ENCODE data around the gene PHF1. TPM values are rescaled to one million over a fixed set of nuclear protein-coding genes. Genes with fewer than 3 reads are reported as not detected.

PHF1 gene
- total and polyA plus RNA-seq, 2 experiments from 2014 or later = 34.5 to 116 TPM

- TF ChIP-seq, protein P1, sequence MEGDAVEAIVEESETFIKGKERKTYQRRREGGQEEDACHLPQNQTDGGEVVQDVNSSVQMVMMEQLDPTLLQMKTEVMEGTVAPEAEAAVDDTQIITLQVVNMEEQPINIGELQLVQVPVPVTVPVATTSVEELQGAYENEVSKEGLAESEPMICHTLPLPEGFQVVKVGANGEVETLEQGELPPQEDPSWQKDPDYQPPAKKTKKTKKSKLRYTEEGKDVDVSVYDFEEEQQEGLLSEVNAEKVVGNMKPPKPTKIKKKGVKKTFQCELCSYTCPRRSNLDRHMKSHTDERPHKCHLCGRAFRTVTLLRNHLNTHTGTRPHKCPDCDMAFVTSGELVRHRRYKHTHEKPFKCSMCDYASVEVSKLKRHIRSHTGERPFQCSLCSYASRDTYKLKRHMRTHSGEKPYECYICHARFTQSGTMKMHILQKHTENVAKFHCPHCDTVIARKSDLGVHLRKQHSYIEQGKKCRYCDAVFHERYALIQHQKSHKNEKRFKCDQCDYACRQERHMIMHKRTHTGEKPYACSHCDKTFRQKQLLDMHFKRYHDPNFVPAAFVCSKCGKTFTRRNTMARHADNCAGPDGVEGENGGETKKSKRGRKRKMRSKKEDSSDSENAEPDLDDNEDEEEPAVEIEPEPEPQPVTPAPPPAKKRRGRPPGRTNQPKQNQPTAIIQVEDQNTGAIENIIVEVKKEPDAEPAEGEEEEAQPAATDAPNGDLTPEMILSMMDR (IDR thresholded peaks at IDR 0.05; ENCODE audit: low read depth, low read length) = no peak
- H3K9me3 ChIP-seq (ENCODE audit: low read depth) = no peaks in the 10 kb centered on the region
- H3K36me3 ChIP-seq = peaks cover 15% of the 10 kb centered on the region
- peak; percentile 57 to 83 for DNase-seq (ENCODE audit: low read depth in 1 of 2, low spot score in 1 of 2)
- H3K4me1 ChIP-seq (ENCODE audit: low read depth) = peaks cover 33% of the 10 kb centered on the region
- H3K4me3 ChIP-seq = peak within 1 kb of the TSS; percentile 42
- peak within 1 kb of the TSS; percentile 96 for H3K27ac ChIP-seq
- no peaks in the 10 kb centered on the region for H3K27me3 ChIP-seq
These were observed 9.0 kb downstream of the PHF1 start, which contains the start of gene SYNGAP1 for GRCh38 chr6:33419580-33420490. SYNGAP1 (plus strand) TSS chr6:33420065; CDS start chr6:33420265, 200 bp downstream.

GRCh38 chr6:33420491-33421343, 9.9 kb downstream of the PHF1 start:
- H3K36me3 ChIP-seq = peaks cover 7% of the 10 kb centered on the region
- TF ChIP-seq, protein P1 (IDR thresholded peaks at IDR 0.05; ENCODE audit: low read depth, low read length) = no peak
- peaks cover 35% of the 10 kb centered on the region for H3K4me1 ChIP-seq (ENCODE audit: low read depth)
- peak overlapping the region; percentile 42 for H3K4me3 ChIP-seq
- DNase-seq (ENCODE audit: low read depth in 1 of 2, low spot score in 1 of 2) = no peak
- no peaks in the 10 kb centered on the region for H3K27me3 ChIP-seq
- no peaks in the 10 kb centered on the region for H3K9me3 ChIP-seq (ENCODE audit: low read depth)
- H3K27ac ChIP-seq = no peak overlapping the region

- H3K4me1 ChIP-seq (ENCODE audit: low read depth) = peaks cover 32% of the 10 kb centered on the region
- H3K27ac ChIP-seq = no peak overlapping the region
These were observed 10.5 kb downstream of the PHF1 start for GRCh38 chr6:33421344-33421643.

DNA sequence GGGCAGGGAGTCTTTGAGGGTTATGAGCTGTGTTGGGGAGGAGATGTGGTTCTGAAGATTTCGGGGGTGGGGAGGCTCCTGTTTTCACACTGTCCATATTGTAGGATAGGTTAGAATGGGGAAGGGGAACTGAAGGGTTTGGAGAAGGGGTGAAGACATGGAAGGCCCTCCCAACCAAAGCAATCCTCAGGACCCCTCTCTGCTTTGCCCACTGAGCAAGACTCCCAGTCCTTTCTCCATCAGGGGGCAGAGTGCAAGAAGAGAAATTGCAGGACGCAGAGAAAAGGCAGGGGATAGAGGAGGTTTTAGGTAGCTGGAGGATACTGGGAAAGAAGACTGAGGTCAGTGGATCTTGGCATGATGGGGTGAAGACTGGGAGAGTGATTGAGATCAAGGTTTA, 13.0 kb downstream of the PHF1 start:
- no peak overlapping the region for H3K4me3 ChIP-seq
- TF ChIP-seq, protein P1 (IDR thresholded peaks at IDR 0.05; ENCODE audit: low read depth, low read length) = no peak
- no peaks in the 10 kb centered on the region for H3K9me3 ChIP-seq (ENCODE audit: low read depth)
- no peak for DNase-seq (ENCODE audit: low read depth in 1 of 2, low spot score in 1 of 2)
- no peaks in the 10 kb centered on the region for H3K27me3 ChIP-seq
- no peaks in the 10 kb centered on the region for H3K36me3 ChIP-seq
- H3K27ac ChIP-seq = peak overlapping the region; percentile 86
- H3K4me1 ChIP-seq (ENCODE audit: low read depth) = peaks cover 34% of the 10 kb centered on the region

More at GRCh38 chr6:33421344-33421643, 10.5 kb downstream of the PHF1 start:
- DNase-seq (ENCODE audit: low read depth in 1 of 2, low spot score in 1 of 2) = no peak
- Histone ChIP-seq H3K36me3 (peaks cover 2% of the 10 kb centered on the region), H3K27me3 (no peaks in the 10 kb centered on the region), H3K9me3 (ENCODE audit: low read depth) (no peaks in the 10 kb centered on the region), H3K4me3 (peak overlapping the region; percentile 42)
- TF ChIP-seq, protein P1 (IDR thresholded peaks at IDR 0.05; ENCODE audit: low read depth, low read length) = no peak

GRCh38 chr6:33424855-33425667, 14.2 kb downstream of the PHF1 start:
- TF ChIP-seq, protein P1 (IDR thresholded peaks at IDR 0.05; ENCODE audit: low read depth, low read length) = no peak
- Histone ChIP-seq H3K27me3 (no peaks in the 10 kb centered on the region), H3K36me3 (no peaks in the 10 kb centered on the region), H3K4me1 (ENCODE audit: low read depth) (peaks cover 29% of the 10 kb centered on the region), H3K9me3 (ENCODE audit: low read depth) (no peaks in the 10 kb centered on the region), H3K27ac (peak overlapping the region; percentile 86), H3K4me3 (peak overlapping the region; percentile 49)
- no peak for DNase-seq (ENCODE audit: low read depth in 1 of 2, low spot score in 1 of 2)
